Measurements from ENCODE around the gene IYD.

DNA sequence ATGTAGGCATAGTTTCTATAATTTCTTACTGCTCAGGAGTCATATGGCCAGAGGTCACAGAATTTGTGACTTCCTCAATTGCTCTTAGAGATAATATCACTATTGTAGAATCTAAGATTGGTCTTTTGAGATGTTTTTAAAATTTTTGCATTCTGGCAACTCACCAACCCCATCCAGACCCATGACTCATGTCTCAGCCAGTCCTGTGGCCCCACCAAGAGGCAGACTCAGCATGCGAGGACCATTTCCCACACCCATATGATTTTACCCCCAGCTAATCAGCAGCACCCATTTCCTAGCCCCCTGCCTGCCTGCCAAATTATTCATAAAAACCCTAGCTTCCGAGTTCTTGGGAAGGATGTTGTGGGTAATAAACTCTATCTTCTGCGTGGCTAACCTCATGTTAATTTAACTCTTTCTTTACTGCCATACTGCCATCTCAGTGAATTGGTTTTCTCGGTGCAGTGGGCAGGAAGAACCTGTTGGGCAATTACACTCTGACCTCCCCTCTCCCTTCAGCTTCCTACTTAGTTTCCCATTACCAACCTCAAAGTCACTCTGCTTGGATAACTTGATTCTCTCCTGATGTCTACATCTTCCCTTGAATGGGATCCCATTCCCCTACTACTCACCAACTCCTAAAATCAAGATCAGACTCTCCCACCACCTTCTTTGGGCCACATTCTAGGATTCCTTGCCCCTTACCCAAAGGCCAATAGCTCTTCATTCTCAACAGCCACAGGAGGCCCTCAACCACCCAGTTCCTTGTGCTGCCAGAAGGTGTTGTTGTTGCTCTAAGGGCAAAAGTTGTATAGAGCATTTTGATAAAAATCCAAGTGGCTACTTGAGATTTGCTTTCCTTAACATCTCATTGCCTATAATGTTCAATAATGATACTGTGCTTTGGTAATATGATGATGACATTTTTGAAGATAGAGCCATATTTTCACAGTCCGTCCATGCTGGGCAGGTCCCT lies 16.2 kb upstream of the IYD start:
- TF ChIP-seq, protein P1, sequence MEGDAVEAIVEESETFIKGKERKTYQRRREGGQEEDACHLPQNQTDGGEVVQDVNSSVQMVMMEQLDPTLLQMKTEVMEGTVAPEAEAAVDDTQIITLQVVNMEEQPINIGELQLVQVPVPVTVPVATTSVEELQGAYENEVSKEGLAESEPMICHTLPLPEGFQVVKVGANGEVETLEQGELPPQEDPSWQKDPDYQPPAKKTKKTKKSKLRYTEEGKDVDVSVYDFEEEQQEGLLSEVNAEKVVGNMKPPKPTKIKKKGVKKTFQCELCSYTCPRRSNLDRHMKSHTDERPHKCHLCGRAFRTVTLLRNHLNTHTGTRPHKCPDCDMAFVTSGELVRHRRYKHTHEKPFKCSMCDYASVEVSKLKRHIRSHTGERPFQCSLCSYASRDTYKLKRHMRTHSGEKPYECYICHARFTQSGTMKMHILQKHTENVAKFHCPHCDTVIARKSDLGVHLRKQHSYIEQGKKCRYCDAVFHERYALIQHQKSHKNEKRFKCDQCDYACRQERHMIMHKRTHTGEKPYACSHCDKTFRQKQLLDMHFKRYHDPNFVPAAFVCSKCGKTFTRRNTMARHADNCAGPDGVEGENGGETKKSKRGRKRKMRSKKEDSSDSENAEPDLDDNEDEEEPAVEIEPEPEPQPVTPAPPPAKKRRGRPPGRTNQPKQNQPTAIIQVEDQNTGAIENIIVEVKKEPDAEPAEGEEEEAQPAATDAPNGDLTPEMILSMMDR (conservative IDR thresholded peaks at IDR 0.05 in 1 of 2, IDR thresholded peaks at IDR 0.05 in 1 of 2; ENCODE audit: low read depth in 1 of 2, low read length in 2 of 2): peak in 1 of 2 donors; percentile 13
- TF ChIP-seq EZH2 (IDR thresholded peaks at IDR 0.05; ENCODE audit: low read length, missing control alignments): no peak

All from fibroblast of lung (primary cell).